PFSK-1 (cell line): ENCODE results near the gene CHTOP.

Experiments used
- POLR2AphosphoS5 ChIP-seq: IDR thresholded peaks from 2 replicates; pipeline ENCODE4 v1.6.1; 2012; ENCODE audit warnings: low read depth, mild to moderate bottlenecking, control low read depth, low read length, moderate library complexity
- SIN3A ChIP-seq: IDR thresholded peaks from 2 replicates; pipeline ENCODE4 v1.6.1; 2012; ENCODE audit warnings: mild to moderate bottlenecking, low read length, moderate library complexity, borderline replicate concordance; ENCODE audit not compliant: insufficient read depth
- TAF1 ChIP-seq: IDR thresholded peaks from 2 replicates; pipeline ENCODE4 v1.6.1; 2012; ENCODE audit warnings: low read length, control low read depth, borderline replicate concordance; ENCODE audit not compliant: insufficient read depth

GRCh38 chr1:153659175-153659534 lies 25.3 kb downstream of the CHTOP start:
- TF ChIP-seq TAF1 (no peak), POLR2AphosphoS5 (no peak), SIN3A (no peak)
